Measurements from ENCODE around the gene IFIT1B. TPM values are rescaled to one million over a fixed set of nuclear protein-coding genes. Genes with fewer than 3 reads are reported as not detected.
A peak's percentile ranks its signal among the peaks of the same experiment; 100 is the strongest.

Gene IFIT1B
- total and polyA plus RNA-seq, 9 of the 15 experiments (the other 6 are each of a cell fraction or from before 2014, with no cell fraction given): not detected

DNA sequence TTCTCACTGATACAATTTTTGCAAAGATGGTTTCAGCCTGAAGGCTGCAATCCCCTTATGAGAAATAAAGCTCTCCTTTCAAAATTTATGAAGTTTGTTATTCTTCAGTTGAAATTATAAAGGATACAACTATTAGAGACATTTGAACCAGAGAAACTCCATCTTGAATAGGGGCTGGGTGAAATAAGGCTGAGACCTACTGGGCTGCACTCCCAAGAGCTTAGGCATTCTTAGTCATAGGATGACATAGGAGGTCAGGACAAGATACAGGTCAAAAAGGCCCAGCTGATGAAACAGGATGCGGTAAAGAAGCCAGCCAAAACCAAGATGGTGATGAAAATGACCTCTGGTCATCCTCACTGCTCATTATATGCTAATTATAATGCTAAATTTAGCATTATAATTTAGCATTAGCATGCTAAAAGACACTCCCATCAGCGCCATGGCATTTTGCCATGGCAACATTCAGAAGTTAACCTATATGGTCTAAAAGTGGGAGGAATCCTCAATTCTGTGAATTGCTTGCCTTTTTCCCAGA lies 22.4 kb upstream of the IFIT1B start (continued):
- TF ChIP-seq E2F5 (CRISPR knock-in tag; IDR thresholded peaks at IDR 0.05) (no peak), FOXO4 (CRISPR knock-in tag; IDR thresholded peaks at IDR 0.05) (peak; percentile 78; the same call in 1 of the 2 replicates), ZNF324 (CRISPR knock-in tag; IDR thresholded peaks at IDR 0.05) (no peak), JUN (IDR thresholded peaks at IDR 0.05; ENCODE audit: borderline replicate concordance, low read depth, low read length) (no peak), JUN (CRISPR knock-in tag; IDR thresholded peaks at IDR 0.05; ENCODE audit: borderline replicate concordance) (no peak), FOXK2 (conservative IDR thresholded peaks at IDR 0.05 in 1 of 2, IDR thresholded peaks at IDR 0.05 in 1 of 2; ENCODE audit: low read depth in 2 of 2) (no peak), RHOXF2B (CRISPR knock-in tag; conservative IDR thresholded peaks at IDR 0.05) (no peak), ZC3H11A (IDR thresholded peaks at IDR 0.05; ENCODE audit: low read depth, low read length) (no peak), U2AF1 (optimal IDR thresholded peaks at IDR 0.05; ENCODE audit: low read depth, low read length) (no peak), ZEB2 (IDR thresholded peaks at IDR 0.05) (no peak), NCOR1 (IDR thresholded peaks at IDR 0.05) (no peak), ZNF780A (CRISPR knock-in tag; IDR thresholded peaks at IDR 0.05) (no peak), MYNN (IDR thresholded peaks at IDR 0.05) (no peak), MYNN (CRISPR knock-in tag; IDR thresholded peaks at IDR 0.05) (no peak), ZFP1 (CRISPR knock-in tag; IDR thresholded peaks at IDR 0.05) (peak; percentile 71; the same call in 1 of the 2 replicates), NR2C2 (CRISPR knock-in tag; IDR thresholded peaks at IDR 0.05) (no peak), NR2C2 (tag; IDR thresholded peaks at IDR 0.05) (peak; percentile 82), HINFP (tag; conservative IDR thresholded peaks at IDR 0.05; ENCODE audit: low read depth) (no peak), WHSC1 (IDR thresholded peaks at IDR 0.05; ENCODE audit: low read length) (no peak)
- TF ChIP-seq, protein P1, sequence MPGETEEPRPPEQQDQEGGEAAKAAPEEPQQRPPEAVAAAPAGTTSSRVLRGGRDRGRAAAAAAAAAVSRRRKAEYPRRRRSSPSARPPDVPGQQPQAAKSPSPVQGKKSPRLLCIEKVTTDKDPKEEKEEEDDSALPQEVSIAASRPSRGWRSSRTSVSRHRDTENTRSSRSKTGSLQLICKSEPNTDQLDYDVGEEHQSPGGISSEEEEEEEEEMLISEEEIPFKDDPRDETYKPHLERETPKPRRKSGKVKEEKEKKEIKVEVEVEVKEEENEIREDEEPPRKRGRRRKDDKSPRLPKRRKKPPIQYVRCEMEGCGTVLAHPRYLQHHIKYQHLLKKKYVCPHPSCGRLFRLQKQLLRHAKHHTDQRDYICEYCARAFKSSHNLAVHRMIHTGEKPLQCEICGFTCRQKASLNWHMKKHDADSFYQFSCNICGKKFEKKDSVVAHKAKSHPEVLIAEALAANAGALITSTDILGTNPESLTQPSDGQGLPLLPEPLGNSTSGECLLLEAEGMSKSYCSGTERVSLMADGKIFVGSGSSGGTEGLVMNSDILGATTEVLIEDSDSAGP (CRISPR knock-in tag; IDR thresholded peaks at IDR 0.05): no peak
- TF ChIP-seq, protein P2, sequence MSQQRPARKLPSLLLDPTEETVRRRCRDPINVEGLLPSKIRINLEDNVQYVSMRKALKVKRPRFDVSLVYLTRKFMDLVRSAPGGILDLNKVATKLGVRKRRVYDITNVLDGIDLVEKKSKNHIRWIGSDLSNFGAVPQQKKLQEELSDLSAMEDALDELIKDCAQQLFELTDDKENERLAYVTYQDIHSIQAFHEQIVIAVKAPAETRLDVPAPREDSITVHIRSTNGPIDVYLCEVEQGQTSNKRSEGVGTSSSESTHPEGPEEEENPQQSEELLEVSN (IDR thresholded peaks at IDR 0.05; ENCODE audit: borderline replicate concordance in 1 of 2, extremely low read depth in 1 of 2, insufficient read depth in 1 of 2, insufficient read length in 1 of 2, low read depth in 1 of 2, low read length in 1 of 2, poor library complexity in 1 of 2, severe bottlenecking in 1 of 2): no peak
- TF ChIP-seq, protein P3, sequence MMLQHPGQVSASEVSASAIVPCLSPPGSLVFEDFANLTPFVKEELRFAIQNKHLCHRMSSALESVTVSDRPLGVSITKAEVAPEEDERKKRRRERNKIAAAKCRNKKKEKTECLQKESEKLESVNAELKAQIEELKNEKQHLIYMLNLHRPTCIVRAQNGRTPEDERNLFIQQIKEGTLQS (IDR thresholded peaks at IDR 0.05): peak; percentile 65
- TF ChIP-seq, protein P3 (CRISPR knock-in tag; conservative IDR thresholded peaks at IDR 0.05): no peak

Measured in K562 (cell line).